Mesendoderm (in vitro differentiated cells): Measurements from ENCODE around the gene MPST.
A peak's percentile ranks its signal among the peaks of the same experiment; 100 is the strongest.

ENCODE experiments used
- DNase-seq: peaks from one replicate; pipeline ENCODE4 v3.0.0; 2013
- H2AK5ac ChIP-seq: 2 replicates; pipeline ENCODE4 v1.6.1; 2013; ENCODE audit warnings: low read length, inconsistent platforms
- H2BK120ac ChIP-seq: 2 replicates; pipeline ENCODE4 v1.6.1; 2013; ENCODE audit warnings: low read depth, mild to moderate bottlenecking, low read length, moderate library complexity, mixed read lengths
- H2BK15ac ChIP-seq: replicated peaks from 2 replicates; pipeline ENCODE4 v1.6.1; 2013; ENCODE audit warnings: low read depth, mild to moderate bottlenecking, moderate library complexity
- H2BK5ac ChIP-seq: 2 replicates; pipeline ENCODE4 v1.6.1; 2013; ENCODE audit warnings: low read length, inconsistent platforms
- H3K18ac ChIP-seq: 2 replicates; pipeline ENCODE4 v1.6.1; 2013; ENCODE audit warnings: mild to moderate bottlenecking, low read length, mixed read lengths
- H3K23ac ChIP-seq: one replicate; pipeline ENCODE4 v1.6.1; 2013; ENCODE audit warnings: low read length
- H3K27ac ChIP-seq: 2 replicates; pipeline ENCODE4 v1.5.1; 2013; ENCODE audit warnings: low read depth, mild to moderate bottlenecking, inconsistent platforms, low read length, moderate library complexity
- H3K27me3 ChIP-seq: 2 replicates; pipeline ENCODE4 v1.6.1; 2013; ENCODE audit warnings: low read length, control low read depth, mild to moderate bottlenecking, inconsistent platforms; ENCODE audit not compliant: insufficient read depth, poor library complexity
- H3K36me3 ChIP-seq: 2 replicates; pipeline ENCODE4 v1.6.1; 2013; ENCODE audit warnings: low read length, inconsistent platforms; ENCODE audit not compliant: control insufficient read depth, insufficient read depth
- H3K4ac ChIP-seq: one replicate; pipeline ENCODE4 v1.6.1; 2013; ENCODE audit warnings: low read depth, mild to moderate bottlenecking, low read length, moderate library complexity
- H3K4me1 ChIP-seq: 2 replicates; pipeline ENCODE4 v1.6.1; 2013; ENCODE audit warnings: low read depth, low read length, inconsistent platforms; ENCODE audit not compliant: control insufficient read depth
- H3K4me2 ChIP-seq: 2 replicates; pipeline ENCODE4 v1.6.1; 2013; ENCODE audit warnings: low read length
- H3K4me3 ChIP-seq: 2 replicates; pipeline ENCODE4 v1.5.1; 2013; ENCODE audit warnings: mild to moderate bottlenecking, low read length
- H3K56ac ChIP-seq: one replicate; pipeline ENCODE4 v1.6.1; 2013; ENCODE audit warnings: low read length
- H3K79me1 ChIP-seq: 2 replicates; pipeline ENCODE4 v1.6.1; 2013; ENCODE audit warnings: low read length, inconsistent platforms
- H3K79me2 ChIP-seq: 2 replicates; pipeline ENCODE4 v1.6.1; 2013; ENCODE audit warnings: mild to moderate bottlenecking, low read length; ENCODE audit not compliant: control insufficient read depth, insufficient read depth
- H3K9ac ChIP-seq: 2 replicates; pipeline ENCODE4 v1.6.1; 2013; ENCODE audit warnings: low read length, inconsistent platforms
- H4K5ac ChIP-seq: one replicate; pipeline ENCODE4 v1.6.1; 2013; ENCODE audit warnings: low read length
- H4K8ac ChIP-seq: one replicate; pipeline ENCODE4 v1.6.1; 2013; ENCODE audit warnings: low read depth, mild to moderate bottlenecking, control low read depth, low read length, moderate library complexity
- WGBS: extraction: QIAGEN DNeasy Blood & Tissue Kit; methylation state at CpG from one replicate; pipeline ENCODE4 v1.1.7; 2013; ENCODE audit warnings: low lambda C conversion rate, missing lambda C conversion rate; ENCODE audit not compliant: insufficient coverage; ENCODE audit errors: extremely low coverage; 5-methylcytosine and 5-hydroxymethylcytosine counted together

The MPST gene

GRCh38 chr22:37016134-37016910 is 3.2 kb upstream of the MPST start:
- H2BK120ac ChIP-seq = no peak overlapping the region
- H3K23ac ChIP-seq = no peak overlapping the region
- DNase-seq = no peak
- H3K36me3 ChIP-seq = peaks cover 1% of the 10 kb centered on the region
- no CpG with 5 or more reads among the region's 14 CpGs for WGBS
- H3K56ac ChIP-seq = no peak overlapping the region
- no peak overlapping the region for H3K4ac ChIP-seq
- no peak overlapping the region for H2BK5ac ChIP-seq
- H3K79me1 ChIP-seq = peaks cover 16% of the 10 kb centered on the region
- H2AK5ac ChIP-seq = no peak overlapping the region
- no peak overlapping the region for H3K9ac ChIP-seq
- no peaks in the 10 kb centered on the region for H3K4me1 ChIP-seq
- no peak overlapping the region for H3K4me2 ChIP-seq
- no peak overlapping the region for H3K4me3 ChIP-seq
- no peak overlapping the region for H3K27ac ChIP-seq
- no peaks in the 10 kb centered on the region for H3K27me3 ChIP-seq
- no peak overlapping the region for H4K8ac ChIP-seq
- no peak overlapping the region for H4K5ac ChIP-seq
- H3K18ac ChIP-seq = no peak overlapping the region
- no peaks in the 10 kb centered on the region for H3K79me2 ChIP-seq
- H2BK15ac ChIP-seq = no peak overlapping the region

GRCh38 chr22:37017356-37017755 is 2.2 kb upstream of the MPST start:
- Histone ChIP-seq H3K4me3 (no peak overlapping the region), H3K36me3 (peaks cover 1% of the 10 kb centered on the region), H3K4me1 (no peaks in the 10 kb centered on the region), H2BK120ac (no peak overlapping the region), H4K5ac (no peak overlapping the region), H3K56ac (peak overlapping the region; percentile 95), H3K79me1 (peaks cover 19% of the 10 kb centered on the region), H4K8ac (no peak overlapping the region), H3K27me3 (no peaks in the 10 kb centered on the region), H3K23ac (no peak overlapping the region), H3K79me2 (peaks cover 2% of the 10 kb centered on the region), H3K18ac (no peak overlapping the region), H2BK15ac (no peak overlapping the region), H2AK5ac (no peak overlapping the region), H3K27ac (no peak overlapping the region), H3K4ac (no peak overlapping the region), H3K4me2 (no peak overlapping the region), H3K9ac (no peak overlapping the region), H2BK5ac (no peak overlapping the region)
- no CpG with 5 or more reads among the region's 10 CpGs for WGBS
- no peak for DNase-seq

GRCh38 chr22:37018086-37018814 is 1.3 kb upstream of the MPST start:
- no peak overlapping the region for H4K5ac ChIP-seq
- WGBS = no CpG with 5 or more reads among the region's 45 CpGs
- H3K4me3 ChIP-seq = peak overlapping the region; percentile 87
- H3K36me3 ChIP-seq = peaks cover 1% of the 10 kb centered on the region
- peak overlapping the region; percentile 93 for H3K9ac ChIP-seq
- H2AK5ac ChIP-seq = no peak overlapping the region
- peak overlapping the region; percentile 24 for H3K23ac ChIP-seq
- H2BK120ac ChIP-seq = no peak overlapping the region
- no peak overlapping the region for H4K8ac ChIP-seq
- no peak overlapping the region for H3K4ac ChIP-seq
- no peak overlapping the region for H2BK5ac ChIP-seq
- no peaks in the 10 kb centered on the region for H3K4me1 ChIP-seq
- peaks cover 25% of the 10 kb centered on the region for H3K79me1 ChIP-seq
- peaks cover 2% of the 10 kb centered on the region for H3K79me2 ChIP-seq
- no peak overlapping the region for H3K18ac ChIP-seq
- no peaks in the 10 kb centered on the region for H3K27me3 ChIP-seq
- H2BK15ac ChIP-seq = no peak overlapping the region
- peak overlapping the region; percentile 99 for H3K4me2 ChIP-seq
- H3K56ac ChIP-seq = peak overlapping the region; percentile 95
- H3K27ac ChIP-seq = no peak overlapping the region
- no peak for DNase-seq

- Histone ChIP-seq H3K4me3 (peak overlapping the region; percentile 87), H3K4ac (peak overlapping the region; percentile 58), H3K27ac (peak overlapping the region; percentile 75), H3K23ac (peak overlapping the region; percentile 66), H2BK5ac (no peak overlapping the region), H2BK15ac (no peak overlapping the region), H3K36me3 (peaks cover 1% of the 10 kb centered on the region), H3K27me3 (no peaks in the 10 kb centered on the region), H3K79me2 (peaks cover 2% of the 10 kb centered on the region), H3K79me1 (peaks cover 25% of the 10 kb centered on the region), H3K9ac (peak overlapping the region; percentile 93), H2BK120ac (no peak overlapping the region), H3K18ac (peak overlapping the region; percentile 95), H3K4me2 (peak overlapping the region; percentile 99), H3K4me1 (no peaks in the 10 kb centered on the region), H2AK5ac (no peak overlapping the region), H4K8ac (no peak overlapping the region), H4K5ac (no peak overlapping the region), H3K56ac (peak overlapping the region; percentile 95)
- peak; percentile 72 for DNase-seq
- no CpG with 5 or more reads among the region's 35 CpGs for WGBS
These were observed 680 bp upstream of the MPST start for GRCh38 chr22:37018815-37019308.

GRCh38 chr22:37020192-37020479 is 594 bp downstream of the MPST start:
- Histone ChIP-seq H3K4me2 (peak overlapping the region; percentile 66), H2BK120ac (peak overlapping the region; percentile 47), H3K4me3 (peak overlapping the region; percentile 74), H2BK15ac (no peak overlapping the region), H3K79me1 (peaks cover 25% of the 10 kb centered on the region), H4K5ac (no peak overlapping the region), H3K4me1 (no peaks in the 10 kb centered on the region), H3K9ac (peak overlapping the region; percentile 88), H3K27ac (no peak overlapping the region), H3K23ac (peak overlapping the region; percentile 29), H2AK5ac (no peak overlapping the region), H3K36me3 (peaks cover 1% of the 10 kb centered on the region), H3K4ac (peak overlapping the region; percentile 77), H3K79me2 (peaks cover 2% of the 10 kb centered on the region), H4K8ac (no peak overlapping the region), H3K56ac (peak overlapping the region; percentile 94), H3K27me3 (no peaks in the 10 kb centered on the region), H2BK5ac (no peak overlapping the region), H3K18ac (peak overlapping the region; percentile 85)
- no CpG with 5 or more reads among the region's 5 CpGs for WGBS
- DNase-seq = peak; percentile 48
